ENCODE data around the gene AAMP. TPM values are rescaled to one million over a fixed set of nuclear protein-coding genes. Genes with fewer than 3 reads are reported as not detected.

Gene AAMP
- total and polyA plus RNA-seq, 7 donors, result 52.7 to 120 (median 70.6) TPM

- Histone ChIP-seq H3K4me1 (peaks cover 40% of the 10 kb centered on the region), H3K27ac (peak overlapping the region; percentile 70), H3K4me3 (peak overlapping the region; percentile 88), H3K9me3 (no peaks in the 10 kb centered on the region), H3K36me3 (ENCODE audit: insufficient read depth in 1 of 2, low read depth in 1 of 2) (peaks cover 3 to 55% of the 10 kb centered on the region in 2 donors), H3K27me3 (ENCODE audit: insufficient read depth in 3 of 3, low read length in 2 of 3) (no peaks in the 10 kb centered on the region)
- ATAC-seq (no peak), DNase-seq (no peak)
- TF ChIP-seq, protein P1, sequence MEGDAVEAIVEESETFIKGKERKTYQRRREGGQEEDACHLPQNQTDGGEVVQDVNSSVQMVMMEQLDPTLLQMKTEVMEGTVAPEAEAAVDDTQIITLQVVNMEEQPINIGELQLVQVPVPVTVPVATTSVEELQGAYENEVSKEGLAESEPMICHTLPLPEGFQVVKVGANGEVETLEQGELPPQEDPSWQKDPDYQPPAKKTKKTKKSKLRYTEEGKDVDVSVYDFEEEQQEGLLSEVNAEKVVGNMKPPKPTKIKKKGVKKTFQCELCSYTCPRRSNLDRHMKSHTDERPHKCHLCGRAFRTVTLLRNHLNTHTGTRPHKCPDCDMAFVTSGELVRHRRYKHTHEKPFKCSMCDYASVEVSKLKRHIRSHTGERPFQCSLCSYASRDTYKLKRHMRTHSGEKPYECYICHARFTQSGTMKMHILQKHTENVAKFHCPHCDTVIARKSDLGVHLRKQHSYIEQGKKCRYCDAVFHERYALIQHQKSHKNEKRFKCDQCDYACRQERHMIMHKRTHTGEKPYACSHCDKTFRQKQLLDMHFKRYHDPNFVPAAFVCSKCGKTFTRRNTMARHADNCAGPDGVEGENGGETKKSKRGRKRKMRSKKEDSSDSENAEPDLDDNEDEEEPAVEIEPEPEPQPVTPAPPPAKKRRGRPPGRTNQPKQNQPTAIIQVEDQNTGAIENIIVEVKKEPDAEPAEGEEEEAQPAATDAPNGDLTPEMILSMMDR (IDR thresholded peaks at IDR 0.05), result no peak
- WGBS, 3 donors, result 3 to 5% (median 3%) methylated on average over 23 of the region's 23 CpGs
- intact Hi-C loops (cut with DNase I), result loop anchor here (2.0 to 5.0 kb wide), 2 partner anchors 84 to 126 kb away; no protein-coding TSS in a partner anchor
Observed at GRCh38 chr2:218270721-218271486, 967 bp upstream of the AAMP start.

GRCh38 chr2:218267259-218267658, 2.7 kb downstream of the AAMP start:
- 94 to 100% (median 96%) methylated on average over 6 of the region's 6 CpGs for WGBS, 3 donors
- peaks cover 7 to 56% of the 10 kb centered on the region in 2 donors for H3K36me3 ChIP-seq (ENCODE audit: insufficient read depth in 1 of 2, low read depth in 1 of 2)
- peaks cover 31% of the 10 kb centered on the region for H3K4me1 ChIP-seq
- ATAC-seq (no peak), DNase-seq (peak in 1 of 2 donors; percentile 19)
- TF ChIP-seq, protein P1 (IDR thresholded peaks at IDR 0.05), result no peak
- H3K27me3 ChIP-seq (ENCODE audit: insufficient read depth in 3 of 3, low read length in 2 of 3), result no peaks in the 10 kb centered on the region
- H3K27ac ChIP-seq, result no peak overlapping the region
- no peaks in the 10 kb centered on the region for H3K9me3 ChIP-seq
- H3K4me3 ChIP-seq, result no peak overlapping the region
- intact Hi-C loops (cut with DNase I), result loop anchor here in 1 of 2 donors (5.0 kb wide), 1 partner anchor 50 kb away; the partner anchor contains the start of gene ARPC2

- H3K27me3 ChIP-seq (ENCODE audit: insufficient read depth in 3 of 3, low read length in 2 of 3), result no peaks in the 10 kb centered on the region
- TF ChIP-seq, protein P1 (IDR thresholded peaks at IDR 0.05), result no peak
- H3K36me3 ChIP-seq (ENCODE audit: insufficient read depth in 1 of 2, low read depth in 1 of 2), result peaks cover 7 to 56% of the 10 kb centered on the region in 2 donors
- 90 to 96% (median 93%) methylated on average over 15 of the region's 15 CpGs for WGBS, 3 donors
- ATAC-seq (no peak), DNase-seq (no peak)
- peaks cover 23% of the 10 kb centered on the region for H3K4me1 ChIP-seq
- no peak overlapping the region for H3K4me3 ChIP-seq
- intact Hi-C loops (cut with DNase I), result loop anchor here in 1 of 2 donors (5.0 kb wide), 1 partner anchor 49 kb away; the partner anchor contains the start of gene ARPC2
- H3K27ac ChIP-seq, result no peak overlapping the region
- H3K9me3 ChIP-seq, result no peaks in the 10 kb centered on the region
Observed at GRCh38 chr2:218266316-218266979, 3.5 kb downstream of the AAMP start.

DNA sequence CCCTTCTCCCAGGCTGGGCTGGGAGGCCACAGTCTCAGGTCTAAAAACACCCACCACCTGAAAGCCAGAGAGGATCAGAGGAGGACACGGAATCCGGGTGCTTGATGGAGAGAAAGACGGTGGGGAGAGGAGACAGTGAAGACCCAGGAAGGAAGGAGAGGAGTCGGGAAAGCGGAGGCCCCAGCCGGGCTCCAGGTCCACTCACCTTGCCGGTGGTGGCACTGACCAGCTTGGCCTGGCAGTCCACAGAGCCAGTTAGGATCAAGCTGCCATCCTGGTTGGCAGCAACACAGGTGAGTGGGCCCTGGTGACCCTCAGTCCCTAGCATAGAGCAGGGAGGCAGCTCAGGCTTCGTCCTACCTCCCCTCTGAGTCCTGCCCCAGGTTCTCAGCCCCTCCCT, 4.3 kb downstream of the AAMP start:
- TF ChIP-seq, protein P1 (IDR thresholded peaks at IDR 0.05), result no peak
- 88 to 92% (median 91%) methylated on average over 8 of the region's 8 CpGs for WGBS, 3 donors
- ATAC-seq, result no peak
- Histone ChIP-seq H3K27me3 (ENCODE audit: insufficient read depth in 3 of 3, low read length in 2 of 3) (no peaks in the 10 kb centered on the region), H3K9me3 (no peaks in the 10 kb centered on the region), H3K4me1 (peaks cover 18% of the 10 kb centered on the region), H3K27ac (no peak overlapping the region), H3K4me3 (no peak overlapping the region), H3K36me3 (ENCODE audit: insufficient read depth in 1 of 2, low read depth in 1 of 2) (peaks cover 7 to 56% of the 10 kb centered on the region in 2 donors)
- intact Hi-C loops (cut with DNase I), result loop anchor here in 1 of 2 donors (5.0 kb wide), 1 partner anchor 48 kb away; the partner anchor contains the start of gene ARPC2
- DNase-seq, result no peak

Measured in psoas muscle (tissue), 8 donors.